WTC11 (cell line): Measurements from ENCODE around the gene SUMO1. TPM values are rescaled to one million over a fixed set of nuclear protein-coding genes. Genes with fewer than 3 reads are reported as not detected.
A peak's percentile ranks its signal among the peaks of the same experiment; 100 is the strongest.

ENCODE experiments used
- ATAC-seq: fragments of 200-7000 bp; cut with Tn5 transposase; 2 replicates; pipeline ENCODE4 v1.10.0; 2021; ENCODE audit warnings: mild to moderate bottlenecking, moderate library complexity
- CTCF ChIA-PET: fragments of 300-600 bp; sonication (Branson Sonifier 250); formaldehyde crosslinking; loops from one replicate; lab custom pipeline; 2021; ENCODE audit warnings: antibody characterized with exemption; lab: Charles Lee
- POLR2A ChIA-PET: fragments of 350-600 bp; sonication (Branson Sonifier 250); formaldehyde crosslinking; loops from one replicate; lab custom pipeline; 2021; ENCODE audit warnings: antibody characterized with exemption; lab: Charles Lee
- DNase-seq: peaks from one replicate; pipeline ENCODE4 v3.0.0; 2021; ENCODE audit warnings: low spot score
- H3K27ac Mint-ChIP-seq: 2 replicates; pipeline ENCODE4 v1.8.0; 2021; ENCODE audit warnings: mixed read lengths
- H3K27me3 Mint-ChIP-seq: 2 replicates; pipeline ENCODE4 v1.8.0; 2021; ENCODE audit warnings: low read depth, mild to moderate bottlenecking, moderate library complexity, mixed read lengths
- H3K36me3 Mint-ChIP-seq: 2 replicates; pipeline ENCODE4 v1.8.0; 2021; ENCODE audit warnings: mixed read lengths
- H3K4me1 Mint-ChIP-seq: 2 replicates; pipeline ENCODE4 v1.8.0; 2022; ENCODE audit warnings: mixed read lengths
- H3K4me3 Mint-ChIP-seq: 2 replicates; pipeline ENCODE4 v1.8.0; 2021; ENCODE audit warnings: mild to moderate bottlenecking, moderate library complexity, mixed read lengths
- H3K9me3 Mint-ChIP-seq: 2 replicates; pipeline ENCODE4 v1.8.0; 2021; ENCODE audit warnings: mixed read lengths
- CREB1 ChIP-seq: sonication (generic); formaldehyde crosslinking; IDR thresholded peaks from 2 replicates; pipeline ENCODE4 v1.8.0; 2023; ENCODE audit warnings: mild to moderate bottlenecking, missing genetic modification reagents
- CTCF ChIP-seq: fragments of 200-600 bp; IDR thresholded peaks from 2 replicates; pipeline ENCODE4 v1.8.0; 2022; ENCODE audit warnings: antibody characterized with exemption
- E2F1 ChIP-seq: sonication (generic); formaldehyde crosslinking; IDR thresholded peaks from 2 replicates; pipeline ENCODE4 v1.8.0; 2022; ENCODE audit warnings: mild to moderate bottlenecking, missing genetic modification reagents
- EMX1 ChIP-seq: fragments of 250-450 bp; sonication (Bioruptor Pico); IDR thresholded peaks from 2 replicates; pipeline ENCODE4 v1.8.0; 2021; ENCODE audit warnings: mild to moderate bottlenecking
- ESRRA ChIP-seq: sonication (generic); formaldehyde crosslinking; IDR thresholded peaks from 2 replicates; pipeline ENCODE4 v1.8.1; 2022; ENCODE audit warnings: mild to moderate bottlenecking, missing genetic modification reagents, borderline replicate concordance
- ETV6 ChIP-seq: sonication (generic); formaldehyde crosslinking; IDR thresholded peaks from 2 replicates; pipeline ENCODE4 v1.8.1; 2022; ENCODE audit warnings: mild to moderate bottlenecking, missing genetic modification reagents
- FOXJ3 ChIP-seq: sonication (generic); formaldehyde crosslinking; IDR thresholded peaks from 2 replicates; pipeline ENCODE4 v1.9.0; 2021; ENCODE audit warnings: missing genetic modification reagents, mild to moderate bottlenecking, borderline replicate concordance
- GABPB1 ChIP-seq: sonication (generic); formaldehyde crosslinking; IDR thresholded peaks from 2 replicates; pipeline ENCODE4 v1.8.1; 2023; ENCODE audit warnings: mild to moderate bottlenecking, missing genetic modification reagents
- GRHL2 ChIP-seq: fragments of 250-450 bp; sonication (Bioruptor Pico); IDR thresholded peaks from 2 replicates; pipeline ENCODE4 v1.8.0; 2022; ENCODE audit warnings: mild to moderate bottlenecking, moderate library complexity; ENCODE audit not compliant: insufficient replicate concordance, severe bottlenecking
- JUN ChIP-seq: sonication (generic); formaldehyde crosslinking; IDR thresholded peaks from 2 replicates; pipeline ENCODE4 v1.8.0; 2023; ENCODE audit warnings: mild to moderate bottlenecking, missing genetic modification reagents
- NFE2L1 ChIP-seq: sonication (generic); formaldehyde crosslinking; IDR thresholded peaks from 2 replicates; pipeline ENCODE4 v1.8.1; 2023; ENCODE audit warnings: missing genetic modification reagents
- NFYB ChIP-seq: sonication (generic); formaldehyde crosslinking; conservative IDR thresholded peaks from 2 replicates; pipeline ENCODE4 v1.8.0; 2022; ENCODE audit warnings: low read depth, missing genetic modification reagents
- RORB ChIP-seq: fragments of 250-450 bp; sonication (Bioruptor Pico); IDR thresholded peaks from 2 replicates; pipeline ENCODE4 v1.9.0; 2021; ENCODE audit warnings: mild to moderate bottlenecking
- SOX15 ChIP-seq: fragments of 250-450 bp; sonication (Bioruptor Pico); IDR thresholded peaks from 2 replicates; pipeline ENCODE4 v1.9.0; 2021; ENCODE audit warnings: mild to moderate bottlenecking
- TP53 ChIP-seq: sonication (generic); formaldehyde crosslinking; IDR thresholded peaks from 2 replicates; pipeline ENCODE4 v1.8.1; 2023; ENCODE audit warnings: mild to moderate bottlenecking, missing genetic modification reagents
- ZNF138 ChIP-seq: sonication (generic); formaldehyde crosslinking; conservative IDR thresholded peaks from 2 replicates; pipeline ENCODE4 v1.8.1; 2022; ENCODE audit warnings: mild to moderate bottlenecking, moderate library complexity, missing genetic modification reagents
- ZNF396 ChIP-seq: fragments of 250-450 bp; sonication (Bioruptor Pico); IDR thresholded peaks from 2 replicates; pipeline ENCODE4 v1.8.0; 2021; ENCODE audit warnings: mild to moderate bottlenecking, moderate library complexity, borderline replicate concordance
- total RNA-seq: library from RNA; stranded (reverse); gene quantifications from 3 replicates; pipeline ENCODE4 v1.2.3, GENCODE V29; 2021
- TF ChIP-seq, protein P1 (sequence below): sonication (generic); formaldehyde crosslinking; IDR thresholded peaks from 2 replicates; pipeline ENCODE4 v1.8.1; 2023; ENCODE audit warnings: mild to moderate bottlenecking, missing genetic modification reagents, moderate library complexity
- TF ChIP-seq, protein P2 (sequence below): sonication (generic); formaldehyde crosslinking; IDR thresholded peaks from 2 replicates; pipeline ENCODE4 v1.8.0; 2022; ENCODE audit warnings: mild to moderate bottlenecking, missing genetic modification reagents
- TF ChIP-seq, protein P3 (sequence below): fragments of 250-450 bp; sonication (Bioruptor Pico); IDR thresholded peaks from 2 replicates; pipeline ENCODE4 v1.9.0; 2021; ENCODE audit warnings: mild to moderate bottlenecking
- TF ChIP-seq, protein P4 (sequence below): sonication (generic); formaldehyde crosslinking; IDR thresholded peaks from 2 replicates; pipeline ENCODE4 v1.8.1; 2023; ENCODE audit warnings: mild to moderate bottlenecking, missing genetic modification reagents, borderline replicate concordance
- TF ChIP-seq, protein P5 (sequence below): fragments of 250-450 bp; sonication (Bioruptor Pico); IDR thresholded peaks from 2 replicates; pipeline ENCODE4 v1.9.0; 2021; ENCODE audit warnings: mild to moderate bottlenecking

Gene SUMO1
- total RNA-seq, 1 experiment from 2014 or later = 172 TPM

GRCh38 chr2:202164411-202164810, 74.0 kb downstream of the SUMO1 start (continued):
- TF ChIP-seq, protein P1, sequence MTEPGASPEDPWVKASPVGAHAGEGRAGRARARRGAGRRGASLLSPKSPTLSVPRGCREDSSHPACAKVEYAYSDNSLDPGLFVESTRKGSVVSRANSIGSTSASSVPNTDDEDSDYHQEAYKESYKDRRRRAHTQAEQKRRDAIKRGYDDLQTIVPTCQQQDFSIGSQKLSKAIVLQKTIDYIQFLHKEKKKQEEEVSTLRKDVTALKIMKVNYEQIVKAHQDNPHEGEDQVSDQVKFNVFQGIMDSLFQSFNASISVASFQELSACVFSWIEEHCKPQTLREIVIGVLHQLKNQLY = no peak
- no peak for TF ChIP-seq ETV6 (CRISPR knock-in tag)
- TF ChIP-seq, protein P2, sequence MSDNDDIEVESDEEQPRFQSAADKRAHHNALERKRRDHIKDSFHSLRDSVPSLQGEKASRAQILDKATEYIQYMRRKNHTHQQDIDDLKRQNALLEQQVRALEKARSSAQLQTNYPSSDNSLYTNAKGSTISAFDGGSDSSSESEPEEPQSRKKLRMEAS (CRISPR knock-in tag) = no peak
- no peak for TF ChIP-seq NFE2L1 (CRISPR knock-in tag)
- TF ChIP-seq EMX1 (CRISPR knock-in tag) = no peak
- TF ChIP-seq, all 79 proteins: peak for 0

DNA sequence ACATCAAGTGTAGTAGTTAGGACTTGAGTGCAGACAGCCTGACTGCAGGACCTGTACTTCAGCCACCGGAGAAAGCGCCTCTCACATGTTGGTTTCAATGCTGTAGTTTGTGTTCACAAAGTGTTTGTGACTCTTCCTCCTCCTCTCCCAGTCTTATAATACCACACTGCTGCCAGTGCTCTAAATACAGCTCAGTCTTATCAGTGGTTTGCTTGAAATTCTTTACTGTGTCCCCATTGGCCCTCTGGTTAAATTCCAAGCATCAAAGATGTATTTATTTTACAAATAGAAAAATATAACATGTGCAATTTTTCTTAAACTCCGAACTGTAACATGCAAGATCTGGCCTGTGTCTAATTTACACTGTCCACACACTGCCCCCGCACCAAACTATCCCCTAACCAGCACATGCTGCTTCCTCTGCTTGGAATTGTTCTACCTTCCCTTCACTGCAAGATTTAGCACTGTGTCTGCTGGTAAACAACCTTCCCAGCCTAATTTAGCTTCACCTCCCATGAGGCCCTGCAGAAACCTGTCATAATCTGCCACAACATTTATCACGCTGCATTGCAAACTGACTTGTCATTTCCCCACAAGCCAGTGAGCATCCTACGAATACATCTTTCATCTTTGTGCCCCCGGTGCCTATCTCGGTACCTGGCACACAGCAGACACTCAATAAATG, 77.1 kb downstream of the SUMO1 start:
- ChIA-PET CTCF (interaction anchor here (0.6 to 2.1 kb wide), 4 partner anchors 10 to 88 kb away, joined by 3 to 6 read pairs (median 4); partner anchors contain the start of gene KIAA2012), POLR2A (interaction anchor here (0.7 kb wide), 1 partner anchor 12 kb away, joined by 3 read pairs; no protein-coding TSS in a partner anchor)
- 0 out of 2 replicates have a peak, but pooled peaks cover under 1% of the 10 kb centered on the region for H3K9me3 Mint-ChIP-seq
- ATAC-seq = no peak
- DNase-seq = no peak
- no peaks in the 10 kb centered on the region for H3K36me3 Mint-ChIP-seq
- no peak overlapping the region for H3K27ac Mint-ChIP-seq
- no peaks in the 10 kb centered on the region for H3K27me3 Mint-ChIP-seq
- H3K4me3 Mint-ChIP-seq = no peak overlapping the region
- H3K4me1 Mint-ChIP-seq = no peaks in the 10 kb centered on the region
- no peak for TF ChIP-seq RORB (CRISPR knock-in tag)
- no peak for TF ChIP-seq CTCF

GRCh38 chr2:202158796-202159195, 79.6 kb downstream of the SUMO1 start:
- Mint-ChIP-seq H3K4me3 (no peak overlapping the region), H3K4me1 (no peaks in the 10 kb centered on the region), H3K36me3 (no peaks in the 10 kb centered on the region), H3K9me3 (0 out of 2 replicates have a peak, but pooled peaks cover 5% of the 10 kb centered on the region), H3K27ac (no peak overlapping the region), H3K27me3 (no peaks in the 10 kb centered on the region)
- DNase-seq (no peak), ATAC-seq (peak; percentile 60)
- CTCF ChIA-PET = interaction anchor here (0.5 to 1.7 kb wide), 7 partner anchors 9 to 391 kb away, joined by 3 to 6 read pairs (median 3); partner anchors contain the start of gene ALS2
- POLR2A ChIA-PET = no interaction called here
- TF ChIP-seq ZNF138 (CRISPR knock-in tag) (no peak), NFE2L1 (CRISPR knock-in tag) (no peak), GABPB1 (CRISPR knock-in tag) (no peak), SOX15 (CRISPR knock-in tag) (no peak), FOXJ3 (no peak), TP53 (CRISPR knock-in tag) (no peak), CREB1 (CRISPR knock-in tag) (no peak), GRHL2 (no peak), ZNF396 (CRISPR knock-in tag) (no peak), E2F1 (CRISPR knock-in tag) (no peak), NFYB (no peak), ESRRA (CRISPR knock-in tag) (no peak), JUN (CRISPR knock-in tag) (no peak)
- TF ChIP-seq, protein P3, sequence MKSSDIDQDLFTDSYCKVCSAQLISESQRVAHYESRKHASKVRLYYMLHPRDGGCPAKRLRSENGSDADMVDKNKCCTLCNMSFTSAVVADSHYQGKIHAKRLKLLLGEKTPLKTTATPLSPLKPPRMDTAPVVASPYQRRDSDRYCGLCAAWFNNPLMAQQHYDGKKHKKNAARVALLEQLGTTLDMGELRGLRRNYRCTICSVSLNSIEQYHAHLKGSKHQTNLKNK (CRISPR knock-in tag) = no peak
- TF ChIP-seq, protein P4, sequence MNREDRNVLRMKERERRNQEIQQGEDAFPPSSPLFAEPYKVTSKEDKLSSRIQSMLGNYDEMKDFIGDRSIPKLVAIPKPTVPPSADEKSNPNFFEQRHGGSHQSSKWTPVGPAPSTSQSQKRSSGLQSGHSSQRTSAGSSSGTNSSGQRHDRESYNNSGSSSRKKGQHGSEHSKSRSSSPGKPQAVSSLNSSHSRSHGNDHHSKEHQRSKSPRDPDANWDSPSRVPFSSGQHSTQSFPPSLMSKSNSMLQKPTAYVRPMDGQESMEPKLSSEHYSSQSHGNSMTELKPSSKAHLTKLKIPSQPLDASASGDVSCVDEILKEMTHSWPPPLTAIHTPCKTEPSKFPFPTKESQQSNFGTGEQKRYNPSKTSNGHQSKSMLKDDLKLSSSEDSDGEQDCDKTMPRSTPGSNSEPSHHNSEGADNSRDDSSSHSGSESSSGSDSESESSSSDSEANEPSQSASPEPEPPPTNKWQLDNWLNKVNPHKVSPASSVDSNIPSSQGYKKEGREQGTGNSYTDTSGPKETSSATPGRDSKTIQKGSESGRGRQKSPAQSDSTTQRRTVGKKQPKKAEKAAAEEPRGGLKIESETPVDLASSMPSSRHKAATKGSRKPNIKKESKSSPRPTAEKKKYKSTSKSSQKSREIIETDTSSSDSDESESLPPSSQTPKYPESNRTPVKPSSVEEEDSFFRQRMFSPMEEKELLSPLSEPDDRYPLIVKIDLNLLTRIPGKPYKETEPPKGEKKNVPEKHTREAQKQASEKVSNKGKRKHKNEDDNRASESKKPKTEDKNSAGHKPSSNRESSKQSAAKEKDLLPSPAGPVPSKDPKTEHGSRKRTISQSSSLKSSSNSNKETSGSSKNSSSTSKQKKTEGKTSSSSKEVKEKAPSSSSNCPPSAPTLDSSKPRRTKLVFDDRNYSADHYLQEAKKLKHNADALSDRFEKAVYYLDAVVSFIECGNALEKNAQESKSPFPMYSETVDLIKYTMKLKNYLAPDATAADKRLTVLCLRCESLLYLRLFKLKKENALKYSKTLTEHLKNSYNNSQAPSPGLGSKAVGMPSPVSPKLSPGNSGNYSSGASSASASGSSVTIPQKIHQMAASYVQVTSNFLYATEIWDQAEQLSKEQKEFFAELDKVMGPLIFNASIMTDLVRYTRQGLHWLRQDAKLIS (CRISPR knock-in tag) = no peak
- TF ChIP-seq, protein P5, sequence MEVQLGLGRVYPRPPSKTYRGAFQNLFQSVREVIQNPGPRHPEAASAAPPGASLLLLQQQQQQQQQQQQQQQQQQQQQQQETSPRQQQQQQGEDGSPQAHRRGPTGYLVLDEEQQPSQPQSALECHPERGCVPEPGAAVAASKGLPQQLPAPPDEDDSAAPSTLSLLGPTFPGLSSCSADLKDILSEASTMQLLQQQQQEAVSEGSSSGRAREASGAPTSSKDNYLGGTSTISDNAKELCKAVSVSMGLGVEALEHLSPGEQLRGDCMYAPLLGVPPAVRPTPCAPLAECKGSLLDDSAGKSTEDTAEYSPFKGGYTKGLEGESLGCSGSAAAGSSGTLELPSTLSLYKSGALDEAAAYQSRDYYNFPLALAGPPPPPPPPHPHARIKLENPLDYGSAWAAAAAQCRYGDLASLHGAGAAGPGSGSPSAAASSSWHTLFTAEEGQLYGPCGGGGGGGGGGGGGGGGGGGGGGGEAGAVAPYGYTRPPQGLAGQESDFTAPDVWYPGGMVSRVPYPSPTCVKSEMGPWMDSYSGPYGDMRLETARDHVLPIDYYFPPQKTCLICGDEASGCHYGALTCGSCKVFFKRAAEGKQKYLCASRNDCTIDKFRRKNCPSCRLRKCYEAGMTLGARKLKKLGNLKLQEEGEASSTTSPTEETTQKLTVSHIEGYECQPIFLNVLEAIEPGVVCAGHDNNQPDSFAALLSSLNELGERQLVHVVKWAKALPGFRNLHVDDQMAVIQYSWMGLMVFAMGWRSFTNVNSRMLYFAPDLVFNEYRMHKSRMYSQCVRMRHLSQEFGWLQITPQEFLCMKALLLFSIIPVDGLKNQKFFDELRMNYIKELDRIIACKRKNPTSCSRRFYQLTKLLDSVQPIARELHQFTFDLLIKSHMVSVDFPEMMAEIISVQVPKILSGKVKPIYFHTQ (CRISPR knock-in tag) = no peak
